Subcutaneous abdominal adipose tissue (tissue), 5 donors: ENCODE results near the gene SIX2.

Experiments used
- H3K27ac ChIP-seq: one replicate; pipeline ENCODE4 v1.7.0; 2013; ENCODE audit warnings: low read depth, mild to moderate bottlenecking, inconsistent platforms, low read length, moderate library complexity
- H3K27me3 ChIP-seq, 5 donors: one replicate each; pipeline ENCODE4 v1.7.0; 2013; ENCODE audit warnings: low read length in 5 of 5, inconsistent platforms in 1 of 5; ENCODE audit not compliant: control insufficient read depth in 5 of 5, insufficient read depth in 4 of 5
- H3K36me3 ChIP-seq, 5 donors: one replicate each; pipeline ENCODE4 v1.7.0; 2013; ENCODE audit warnings: low read length in 5 of 5; ENCODE audit not compliant: control insufficient read depth in 5 of 5, insufficient read depth in 5 of 5
- H3K4me1 ChIP-seq, 5 donors: one replicate each; pipeline ENCODE4 v1.7.0; 2013; ENCODE audit warnings: low read length in 5 of 5, mild to moderate bottlenecking in 3 of 5, moderate library complexity in 1 of 5; ENCODE audit not compliant: control insufficient read depth in 5 of 5, insufficient read depth in 5 of 5
- H3K4me3 ChIP-seq, 5 donors: one replicate each; pipeline ENCODE4 v1.7.0; 2013; ENCODE audit warnings: low read length in 5 of 5, low read depth in 1 of 5
- H3K9ac ChIP-seq, 5 donors: one replicate each; pipeline ENCODE4 v1.7.0; 2013; ENCODE audit warnings: low read length in 5 of 5, mild to moderate bottlenecking in 4 of 5, moderate library complexity in 3 of 5
- H3K9me3 ChIP-seq, 5 donors: one replicate each; pipeline ENCODE4 v1.7.0; 2013; ENCODE audit warnings: low read length in 5 of 5; ENCODE audit not compliant: control insufficient read depth in 5 of 5
- donor health status: healthy.
- donor health status: healthy.
- donor health status: healthy.
- donor health status: healthy.
- donor health status: healthy.

SIX2 gene

GRCh38 chr2:45024600-45025291 is 15.5 kb upstream of the SIX2 start:
- Histone ChIP-seq H3K9ac (no peak overlapping the region), H3K36me3 (no peaks in the 10 kb centered on the region), H3K27me3 (peaks cover 0 to 4% (median 0%) of the 10 kb centered on the region in 5 donors), H3K27ac (no peak overlapping the region), H3K4me3 (no peak overlapping the region), H3K9me3 (peaks cover 0 to 3% (median 0%) of the 10 kb centered on the region in 5 donors), H3K4me1 (peaks cover 0 to 4% (median 0%) of the 10 kb centered on the region in 5 donors)

- Histone ChIP-seq H3K9me3 (peaks cover 0 to 3% (median 0%) of the 10 kb centered on the region in 5 donors), H3K9ac (no peak overlapping the region), H3K36me3 (no peaks in the 10 kb centered on the region), H3K27ac (no peak overlapping the region), H3K27me3 (peaks cover 0 to 4% (median 0%) of the 10 kb centered on the region in 5 donors), H3K4me3 (no peak overlapping the region), H3K4me1 (peaks cover 0 to 2% (median 0%) of the 10 kb centered on the region in 5 donors)
Measured at GRCh38 chr2:45024097-45024496, 14.8 kb upstream of the SIX2 start.

GRCh38 chr2:45020439-45020838 is 11.2 kb upstream of the SIX2 start:
- no peak overlapping the region for H3K4me3 ChIP-seq
- H3K4me1 ChIP-seq, result peaks cover 0 to 2% (median 0%) of the 10 kb centered on the region in 5 donors
- peaks cover 0 to 5% (median 1%) of the 10 kb centered on the region in 5 donors for H3K27me3 ChIP-seq
- no peak overlapping the region for H3K9ac ChIP-seq
- H3K27ac ChIP-seq, result no peak overlapping the region
- H3K9me3 ChIP-seq, result peaks cover 0 to 3% (median 0%) of the 10 kb centered on the region in 5 donors
- no peaks in the 10 kb centered on the region for H3K36me3 ChIP-seq

- Histone ChIP-seq H3K4me3 (no peak overlapping the region), H3K4me1 (peaks cover 0 to 16% (median 14%) of the 10 kb centered on the region in 5 donors), H3K27ac (no peak overlapping the region), H3K27me3 (peaks cover 0 to 19% (median 5%) of the 10 kb centered on the region in 5 donors), H3K9ac (no peak overlapping the region), H3K9me3 (peaks cover 0 to 3% (median 0%) of the 10 kb centered on the region in 5 donors), H3K36me3 (no peaks in the 10 kb centered on the region)
Measured at GRCh38 chr2:45018023-45018422, 8.8 kb upstream of the SIX2 start.

- Histone ChIP-seq H3K27me3 (peaks cover 3 to 41% (median 16%) of the 10 kb centered on the region in 5 donors), H3K9ac (no peak overlapping the region), H3K9me3 (peaks cover 0 to under 1% (median 0%) of the 10 kb centered on the region in 5 donors), H3K4me1 (peaks cover 7 to 47% (median 35%) of the 10 kb centered on the region in 5 donors), H3K4me3 (no peak overlapping the region), H3K27ac (no peak overlapping the region), H3K36me3 (no peaks in the 10 kb centered on the region)
Measured at GRCh38 chr2:45014831-45015230, 5.6 kb upstream of the SIX2 start.

- peaks cover 3 to 41% (median 16%) of the 10 kb centered on the region in 5 donors for H3K27me3 ChIP-seq
- H3K36me3 ChIP-seq, result no peaks in the 10 kb centered on the region
- H3K4me1 ChIP-seq, result peaks cover 7 to 54% (median 38%) of the 10 kb centered on the region in 5 donors
- no peaks in the 10 kb centered on the region for H3K9me3 ChIP-seq
- H3K4me3 ChIP-seq, result peak overlapping the region; percentile 55 to 74 (median 60)
- H3K9ac ChIP-seq, result peak overlapping the region in 2 of 5 donors; percentile 38 to 53
- no peak overlapping the region for H3K27ac ChIP-seq
Measured at GRCh38 chr2:45014016-45014702, 4.9 kb upstream of the SIX2 start.

- Histone ChIP-seq H3K27ac (no peak overlapping the region), H3K4me3 (peak overlapping the region in 4 of 5 donors; percentile 39 to 60 (median 56)), H3K27me3 (peaks cover 3 to 41% (median 16%) of the 10 kb centered on the region in 5 donors), H3K4me1 (peaks cover 7 to 62% (median 43%) of the 10 kb centered on the region in 5 donors), H3K9me3 (no peaks in the 10 kb centered on the region), H3K36me3 (no peaks in the 10 kb centered on the region), H3K9ac (peak overlapping the region in 1 of 5 donors; percentile 53)
Measured at GRCh38 chr2:45013229-45014015, 4.2 kb upstream of the SIX2 start.

- no peaks in the 10 kb centered on the region for H3K9me3 ChIP-seq
- H3K27me3 ChIP-seq, result peaks cover 3 to 45% (median 16%) of the 10 kb centered on the region in 5 donors
- H3K36me3 ChIP-seq, result no peaks in the 10 kb centered on the region
- H3K4me1 ChIP-seq, result peaks cover 7 to 68% (median 50%) of the 10 kb centered on the region in 5 donors
- no peak overlapping the region for H3K9ac ChIP-seq
- H3K27ac ChIP-seq, result no peak overlapping the region
- H3K4me3 ChIP-seq, result no peak overlapping the region
Measured at GRCh38 chr2:45012733-45013132, 3.5 kb upstream of the SIX2 start.

GRCh38 chr2:45011621-45012602 is 2.7 kb upstream of the SIX2 start:
- Histone ChIP-seq H3K27me3 (peaks cover 3 to 49% (median 19%) of the 10 kb centered on the region in 5 donors), H3K4me3 (peak overlapping the region in 1 of 5 donors; percentile 85), H3K4me1 (peaks cover 7 to 74% (median 58%) of the 10 kb centered on the region in 5 donors), H3K27ac (no peak overlapping the region), H3K9me3 (no peaks in the 10 kb centered on the region), H3K9ac (no peak overlapping the region), H3K36me3 (no peaks in the 10 kb centered on the region)
